GM12878 (cell line): ENCODE measurements around the gene PPP2R5C. TPM values are rescaled to one million over a fixed set of nuclear protein-coding genes. Genes with fewer than 3 reads are reported as not detected.

Experiments used
- ATAC-seq: fragments of 200-7000 bp; cut with Tn5 transposase; 3 replicates; pipeline ENCODE4 v1.9.1; 2020; ENCODE audit warnings: mild to moderate bottlenecking, moderate library complexity
- BruUV-seq: library from RNA; stranded (reverse); fragments of 400-500 nt; replicated peaks from 2 replicates; lab custom pipeline; 2021; lab: Mats Ljungman, UMichigan
- CTCF ChIA-PET: fragments of 300-600 bp; sonication (Branson Sonifier 250); formaldehyde crosslinking; extraction: SDS; loops from one replicate; lab custom pipeline; 2021; ENCODE audit warnings: inconsistent platforms; lab: Yijun Ruan, JAX
- POLR2A ChIA-PET: fragments of 350-600 bp; formaldehyde crosslinking; extraction: SDS; loops from one replicate; lab custom pipeline; 2021; ENCODE audit warnings: inconsistent platforms; lab: Charles Lee
- RAD21 ChIA-PET: fragments of 300-600 bp; sonication (Branson Sonifier 250); formaldehyde crosslinking; loops from one replicate; lab custom pipeline; 2023; ENCODE audit warnings: antibody characterized with exemption; ENCODE audit not compliant: unreplicated experiment; lab: Charles Lee
- SMC1A ChIA-PET: fragments of 300-600 bp; sonication (Branson Sonifier 250); formaldehyde crosslinking; loops from one replicate; lab custom pipeline; 2023; ENCODE audit not compliant: unreplicated experiment, uncharacterized antibody; lab: Charles Lee
- DNase-seq: peaks from one replicate; pipeline ENCODE4 v3.0.0-alpha.2; 2011; ENCODE audit warnings: low read depth, low spot score
- FAIRE-seq: peaks from 3 replicates; lab custom pipeline; 2011; peaks lifted over from hg19 to GRCh38; lab: Jason Lieb, UNC
- H2AFZ ChIP-seq: 2 replicates; pipeline ENCODE4 v1.6.0; 2011; ENCODE audit warnings: low read depth, low read length, control low read depth; ENCODE audit not compliant: control insufficient read depth
- H3K27ac ChIP-seq: 2 replicates; pipeline ENCODE4 v1.5.1; 2011; ENCODE audit warnings: control low read depth; ENCODE audit not compliant: control insufficient read depth, insufficient read depth
- H3K27me3 ChIP-seq, 2 experiments: replicated peaks in 1 of 2; 2 replicates each; pipeline versions ENCODE4 v1.6.0 to v1.6.1; 2011; ENCODE audit warnings: low read length in 1 of 2; ENCODE audit not compliant: control insufficient read depth in 2 of 2, insufficient read depth in 2 of 2
- H3K36me3 ChIP-seq, 2 experiments: 2 replicates each; pipeline ENCODE4 v1.5.1; 2011; ENCODE audit warnings: low read length in 1 of 2; ENCODE audit not compliant: control insufficient read depth in 2 of 2, insufficient read depth in 2 of 2
- H3K4me1 ChIP-seq: 2 replicates; pipeline ENCODE4 v1.6.1; 2011; ENCODE audit warnings: mild to moderate bottlenecking, low read length, moderate library complexity, mixed read lengths; ENCODE audit not compliant: control insufficient read depth, insufficient read depth
- H3K4me2 ChIP-seq: 2 replicates; pipeline ENCODE4 v1.6.0; 2011; ENCODE audit warnings: control low read depth; ENCODE audit not compliant: control insufficient read depth, insufficient read depth
- H3K4me3 ChIP-seq: fragments of 200-600 bp; sonication (generic); 2 replicates; pipeline ENCODE4 v1.5.1; 2016
- H3K79me2 ChIP-seq: 2 replicates; pipeline ENCODE4 v1.6.0; 2011; ENCODE audit warnings: low read length; ENCODE audit not compliant: control insufficient read depth, insufficient read depth
- H3K9ac ChIP-seq: 2 replicates; pipeline ENCODE4 v1.8.0; 2011; ENCODE audit warnings: low read length, control low read depth, mixed read lengths; ENCODE audit not compliant: control insufficient read depth, insufficient read depth
- H3K9me3 ChIP-seq: replicated peaks from 3 replicates; pipeline ENCODE4 v1.5.1; 2011; ENCODE audit warnings: mild to moderate bottlenecking, low read length; ENCODE audit not compliant: control insufficient read depth, insufficient read depth
- H4K20me1 ChIP-seq: 2 replicates; pipeline ENCODE4 v1.6.0; 2011; ENCODE audit not compliant: control insufficient read depth, insufficient read depth
- ATF2 ChIP-seq: IDR thresholded peaks from 2 replicates; pipeline ENCODE4 v1.6.1; 2012; ENCODE audit warnings: low read length, inconsistent platforms
- CBFB ChIP-seq: IDR thresholded peaks from 2 replicates; pipeline ENCODE4 v1.6.1; 2016; ENCODE audit warnings: antibody characterized with exemption, low read depth
- CEBPB ChIP-seq, 2 experiments: fragments of 150-350 bp in 1 of 2; IDR thresholded peaks; 2 replicates each; pipeline ENCODE4 v1.6.1; 2012 to 2014; ENCODE audit warnings: low read depth in 2 of 2, low read length in 2 of 2, borderline replicate concordance in 1 of 2, inconsistent platforms in 1 of 2
- ETV6 ChIP-seq, 2 experiments: fragments of 450-650 bp in 1 of 2; IDR thresholded peaks in 1 of 2; conservative IDR thresholded peaks in 1 of 2; 2 replicates each; pipeline ENCODE4 v1.6.1; 2014; ENCODE audit warnings: antibody characterized with exemption in 1 of 2, borderline replicate concordance in 1 of 2, low read depth in 1 of 2, mild to moderate bottlenecking in 1 of 2, moderate library complexity in 1 of 2
- IRF4 ChIP-seq: IDR thresholded peaks from 2 replicates; pipeline ENCODE4 v1.6.1; 2011; ENCODE audit warnings: low read depth, low read length
- IRF5 ChIP-seq: fragments of 450-650 bp; IDR thresholded peaks from 2 replicates; pipeline ENCODE4 v1.6.1; 2017; ENCODE audit warnings: borderline replicate concordance
- JUND ChIP-seq: IDR thresholded peaks from 2 replicates; pipeline ENCODE4 v1.6.1; 2012; ENCODE audit warnings: low read depth, mild to moderate bottlenecking, low read length, improper control_type of control experiment, moderate library complexity
- MXI1 ChIP-seq: fragments of 150-350 bp; IDR thresholded peaks from 2 replicates; pipeline ENCODE4 v1.6.1; 2011; ENCODE audit warnings: low read depth, mild to moderate bottlenecking, inconsistent platforms, low read length, improper control_type of control experiment
- SMAD1 ChIP-seq: fragments of 450-650 bp; IDR thresholded peaks from 2 replicates; pipeline ENCODE4 v1.6.1; 2018; ENCODE audit warnings: mild to moderate bottlenecking, low read depth; ENCODE audit not compliant: partially characterized antibody
- SMARCA5 ChIP-seq: fragments of 450-650 bp; IDR thresholded peaks from 2 replicates; pipeline ENCODE4 v1.6.1; 2017; ENCODE audit warnings: mild to moderate bottlenecking
- SMC3 ChIP-seq: IDR thresholded peaks from 2 replicates; pipeline ENCODE4 v1.6.1; 2011; ENCODE audit warnings: low read length, improper control_type of control experiment, borderline replicate concordance
- USF1 ChIP-seq: IDR thresholded peaks from 2 replicates; pipeline ENCODE4 v1.6.1; 2011; ENCODE audit warnings: borderline replicate concordance, low read depth, mild to moderate bottlenecking, moderate library complexity, mixed read lengths, low read length; ENCODE audit not compliant: insufficient read depth; ENCODE audit errors: extremely low read length
- ZNF592 ChIP-seq: fragments of 450-650 bp; IDR thresholded peaks from 2 replicates; pipeline ENCODE4 v1.6.1; 2017; ENCODE audit warnings: mild to moderate bottlenecking, moderate library complexity
- WGBS: methylation state at CpG from one replicate; pipeline ENCODE4 v1.1.6; 2016; ENCODE audit warnings: low lambda C conversion rate; ENCODE audit not compliant: insufficient replicate concordance, insufficient coverage; ENCODE audit errors: missing lambda C conversion rate; 5-methylcytosine and 5-hydroxymethylcytosine counted together
- in situ Hi-C: fragments of 300-500 bp; cut with MboI; formaldehyde crosslinking; loops from 9 replicates; pipeline ENCODE4 v1.14.3; 2018; ENCODE audit warnings: mixed read lengths
- intact Hi-C: fragments of 100-400 bp; cut with micrococcal nuclease; formaldehyde crosslinking; loops from one replicate; pipeline ENCODE4 v1.14.2; 2022; ENCODE audit not compliant: unreplicated experiment
- polyA plus RNA-seq, 11 experiments: library from polyadenylated mRNA; depleted of rRNA in 4 of 11; unstranded in 6 of 11; stranded (reverse) in 5 of 11; fragments of >200 nt; fragmentation: Nextera tagmentation in 4 of 11; fragmentation: Illumina TruSeq in 1 of 11; extraction: Ambion mirVana in 4 of 11; extraction: Trizol in 1 of 11; gene quantifications; 1 replicate in 1 of 11; 2 replicates in 10 of 11; pipeline versions ENCODE4 v1.2.1 to v1.2.3, GENCODE V29; 2011 to 2016; ENCODE audit warnings: inconsistent platforms in 2 of 11, missing spikeins in 2 of 11, low read depth in 1 of 11
- total RNA-seq, 4 experiments: library from RNA; depleted of rRNA in 3 of 4; stranded (reverse); fragments of >200 nt in 3 of 4; fragmentation: Illumina TruSeq in 1 of 4; extraction: Trizol in 1 of 4; gene quantifications; 2 replicates each; pipeline versions ENCODE4 v1.2.1 to v1.2.3, GENCODE V29; 2013 to 2021

Gene PPP2R5C
- total and polyA plus RNA-seq, 10 of the 15 experiments (the other 5 are each of a cell fraction or from before 2014, with no cell fraction given), result 106 to 199 (median 144) TPM

GRCh38 chr14:101812071-101812470, 50.6 kb downstream of the PPP2R5C start:
- peaks cover 68% of the 10 kb centered on the region for H3K79me2 ChIP-seq
- peaks cover 0 to 2% of the 10 kb centered on the region in 2 experiments; a peak in 2 of 4 replicates for H3K36me3 ChIP-seq
- ChIA-PET RAD21 (interaction anchor here (1.5 to 8.8 kb wide), 2 partner anchors 13 to 33 kb away, joined by 3 to 111 read pairs; no protein-coding TSS in a partner anchor), POLR2A (interaction anchor here (0.9 to 10.3 kb wide), 2 partner anchors 13 to 32 kb away, joined by 4 to 176 read pairs; no protein-coding TSS in a partner anchor), SMC1A (interaction anchor here (0.6 to 4.9 kb wide), 4 partner anchors 10 to 38 kb away, joined by 3 to 98 read pairs (median 4); no protein-coding TSS in a partner anchor), CTCF (interaction anchor here (1.5 to 4.8 kb wide), 3 partner anchors 11 to 105 kb away, joined by 4 to 35 read pairs (median 11); no protein-coding TSS in a partner anchor)
- H4K20me1 ChIP-seq, result no peaks in the 10 kb centered on the region
- FAIRE-seq (no peak), DNase-seq (no peak), ATAC-seq (no peak)
- peak overlapping the region; percentile 96 for H3K4me2 ChIP-seq
- H3K4me1 ChIP-seq, result peaks cover 21% of the 10 kb centered on the region
- intact Hi-C loops, result no loop called here
- in situ Hi-C loops, result no loop called here
- peak overlapping the region; percentile 66 for H3K4me3 ChIP-seq
- H2AFZ ChIP-seq, result no peak overlapping the region
- no peak overlapping the region; the same call in 1 of the 2 replicates for H3K27ac ChIP-seq
- H3K9ac ChIP-seq, result peak overlapping the region; percentile 99; the same call in 1 of the 2 replicates
- no TSS peak for BruUV-seq
- H3K27me3 ChIP-seq, result no peaks in the 10 kb centered on the region
- H3K9me3 ChIP-seq, result no peaks in the 10 kb centered on the region
- WGBS, result 94% methylated on average over 11 of the region's 11 CpGs
- TF ChIP-seq SMC3 (no peak), ATF2 (no peak), CEBPB (IDR thresholded peaks at IDR 0.05; ENCODE audit: borderline replicate concordance in 1 of 2, low read depth in 2 of 2, low read length in 2 of 2) (no peak), IRF4 (no peak), IRF5 (no peak), USF1 (no peak), MXI1 (no peak), ETV6 (conservative IDR thresholded peaks at IDR 0.05 in 1 of 2, IDR thresholded peaks at IDR 0.05 in 1 of 2; ENCODE audit: borderline replicate concordance in 1 of 2, low read depth in 1 of 2) (no peak), SMARCA5 (no peak), SMAD1 (no peak), CBFB (no peak), JUND (no peak), ZNF592 (no peak)
